ENCODE measurements around the gene ACACB. TPM values are rescaled to one million over a fixed set of nuclear protein-coding genes. Genes with fewer than 3 reads are reported as not detected.

Gene ACACB
- total RNA-seq, 4 donors from 2014 or later, result 5.9 to 48.4 (median 27.3) TPM

- H3K27ac ChIP-seq, result no peak overlapping the region
- H3K4me3 ChIP-seq, result no peak overlapping the region
- intact Hi-C loops (cut with DNase I), result no loop called here
- no peak for TF ChIP-seq POLR2A (IDR thresholded peaks at IDR 0.05)
- no peak for TF ChIP-seq CTCF (IDR thresholded peaks at IDR 0.05)
- H3K9me3 ChIP-seq, result no peaks in the 10 kb centered on the region
- no peaks in the 10 kb centered on the region for H3K4me1 ChIP-seq
- H3K36me3 ChIP-seq, result peaks cover 0 to 98% (median 10%) of the 10 kb centered on the region in 3 donors
- 86 to 88% methylated on average over 10 of the region's 10 CpGs for WGBS, 2 donors
- DNase-seq, result no peak
- H3K27me3 ChIP-seq, result no peaks in the 10 kb centered on the region
Measured at GRCh38 chr12:109186993-109187653, 70.7 kb downstream of the ACACB start.

- Histone ChIP-seq H3K9me3 (no peaks in the 10 kb centered on the region), H3K27ac (no peak overlapping the region), H3K27me3 (no peaks in the 10 kb centered on the region), H3K36me3 (peaks cover 0 to 98% (median 15%) of the 10 kb centered on the region in 3 donors), H3K4me3 (no peak overlapping the region), H3K4me1 (no peaks in the 10 kb centered on the region)
- TF ChIP-seq CTCF (IDR thresholded peaks at IDR 0.05) (no peak), POLR2A (IDR thresholded peaks at IDR 0.05) (no peak)
- no peak for DNase-seq
- WGBS, 2 donors, result 62% methylated on average over 4 of the region's 4 CpGs
- intact Hi-C loops (cut with DNase I), result no loop called here
Measured at GRCh38 chr12:109188108-109188712, 71.8 kb downstream of the ACACB start.

- Histone ChIP-seq H3K9me3 (no peaks in the 10 kb centered on the region), H3K36me3 (peaks cover 0 to 100% (median 25%) of the 10 kb centered on the region in 3 donors)
Measured at GRCh38 chr12:109189291-109189690, 72.9 kb downstream of the ACACB start.

GRCh38 chr12:109191621-109192250, 75.3 kb downstream of the ACACB start:
- Histone ChIP-seq H3K36me3 (peaks cover 7 to 100% (median 33%) of the 10 kb centered on the region in 3 donors), H3K27ac (no peak overlapping the region), H3K9me3 (no peaks in the 10 kb centered on the region), H3K27me3 (no peaks in the 10 kb centered on the region), H3K4me1 (no peaks in the 10 kb centered on the region), H3K4me3 (no peak overlapping the region)
- TF ChIP-seq CTCF (IDR thresholded peaks at IDR 0.05), result no peak
- no peak for TF ChIP-seq POLR2A (IDR thresholded peaks at IDR 0.05)
- WGBS, 2 donors, result 79 to 91% methylated on average over 16 to 19 of the region's 20 CpGs
- intact Hi-C loops (cut with DNase I), result no loop called here
- no peak for DNase-seq

More at GRCh38 chr12:109189291-109189690, 72.9 kb downstream of the ACACB start:
- 80 to 87% methylated on average over 8 of the region's 8 CpGs for WGBS, 2 donors
- Histone ChIP-seq H3K4me1 (no peaks in the 10 kb centered on the region), H3K27me3 (no peaks in the 10 kb centered on the region), H3K27ac (no peak overlapping the region), H3K4me3 (no peak overlapping the region)
- intact Hi-C loops (cut with DNase I), result no loop called here
- TF ChIP-seq POLR2A (IDR thresholded peaks at IDR 0.05) (no peak), CTCF (IDR thresholded peaks at IDR 0.05) (no peak)
- no peak for DNase-seq

GRCh38 chr12:109192358-109192757, 76.0 kb downstream of the ACACB start:
- peaks cover 7 to 100% (median 38%) of the 10 kb centered on the region in 3 donors for H3K36me3 ChIP-seq
- H3K4me1 ChIP-seq, result no peaks in the 10 kb centered on the region
- WGBS, 2 donors, result 48 to 65% methylated on average over 3 of the region's 3 CpGs
- no peak for TF ChIP-seq POLR2A (IDR thresholded peaks at IDR 0.05)
- TF ChIP-seq CTCF (IDR thresholded peaks at IDR 0.05), result no peak
- no peaks in the 10 kb centered on the region for H3K27me3 ChIP-seq
- intact Hi-C loops (cut with DNase I), result no loop called here
- no peak overlapping the region for H3K4me3 ChIP-seq
- H3K27ac ChIP-seq, result no peak overlapping the region
- no peaks in the 10 kb centered on the region for H3K9me3 ChIP-seq
- DNase-seq, result no peak

Data from esophagus squamous epithelium (tissue), 5 donors.